ENCODE data around the gene SUV39H2.
A peak's percentile ranks its signal among the peaks of the same experiment; 100 is the strongest.
"Not testable (repeated sequence)": the region's sequence is repeated elsewhere in the genome, so short reads cannot be mapped to it uniquely, and the experiment has no call there.

The SUV39H2 gene

GRCh38 chr10:14858338-14858960 lies 20.2 kb upstream of the SUV39H2 start:
- Mint-ChIP-seq H3K27ac (peak overlapping the region; percentile 67), H3K9me3 (no peaks in the 10 kb centered on the region), H3K4me1 (ENCODE audit: low read depth) (no peaks in the 10 kb centered on the region), H3K36me3 (ENCODE audit: low read depth) (peaks cover 84% of the 10 kb centered on the region), H3K27me3 (no peaks in the 10 kb centered on the region), H3K4me3 (no peak overlapping the region)
- DNase-seq = no peak

GRCh38 chr10:14859043-14859442 lies 19.6 kb upstream of the SUV39H2 start:
- H3K36me3 Mint-ChIP-seq (ENCODE audit: low read depth) = peaks cover 84% of the 10 kb centered on the region

GRCh38 chr10:14859775-14860174 lies 18.9 kb upstream of the SUV39H2 start:
- H3K9me3 Mint-ChIP-seq = no peaks in the 10 kb centered on the region
- no peaks in the 10 kb centered on the region for H3K4me1 Mint-ChIP-seq (ENCODE audit: low read depth)
- no peak overlapping the region for H3K27ac Mint-ChIP-seq
- H3K27me3 Mint-ChIP-seq = no peaks in the 10 kb centered on the region
- no peak overlapping the region for H3K4me3 Mint-ChIP-seq
- H3K36me3 Mint-ChIP-seq (ENCODE audit: low read depth) = peaks cover 83% of the 10 kb centered on the region
- no peak for DNase-seq

More at GRCh38 chr10:14859043-14859442, 19.6 kb upstream of the SUV39H2 start:
- H3K9me3 Mint-ChIP-seq = no peaks in the 10 kb centered on the region
- no peak for DNase-seq
- H3K4me3 Mint-ChIP-seq = no peak overlapping the region
- H3K4me1 Mint-ChIP-seq (ENCODE audit: low read depth) = no peaks in the 10 kb centered on the region
- no peaks in the 10 kb centered on the region for H3K27me3 Mint-ChIP-seq
- H3K27ac Mint-ChIP-seq = peak overlapping the region; percentile 67

- no peak for DNase-seq
- Mint-ChIP-seq H3K4me1 (ENCODE audit: low read depth) (no peaks in the 10 kb centered on the region), H3K36me3 (ENCODE audit: low read depth) (peaks cover 81% of the 10 kb centered on the region), H3K9me3 (no peaks in the 10 kb centered on the region), H3K27me3 (no peaks in the 10 kb centered on the region), H3K4me3 (no peak overlapping the region), H3K27ac (peak overlapping the region; percentile 42)
Observed at GRCh38 chr10:14860791-14861190, 17.9 kb upstream of the SUV39H2 start.

- H3K27ac Mint-ChIP-seq; H3K27me3 Mint-ChIP-seq; DNase-seq; H3K9me3 Mint-ChIP-seq; H3K4me3 Mint-ChIP-seq; H3K4me1 Mint-ChIP-seq (ENCODE audit: low read depth): not testable (repeated sequence)
- peaks cover 81% of the 10 kb centered on the region for H3K36me3 Mint-ChIP-seq (ENCODE audit: low read depth)
Observed at GRCh38 chr10:14864466-14864865, 14.2 kb upstream of the SUV39H2 start.

GRCh38 chr10:14864871-14865270 lies 13.8 kb upstream of the SUV39H2 start:
- H3K9me3 Mint-ChIP-seq; H3K27ac Mint-ChIP-seq; H3K4me1 Mint-ChIP-seq (ENCODE audit: low read depth); H3K27me3 Mint-ChIP-seq; DNase-seq; H3K4me3 Mint-ChIP-seq: not testable (repeated sequence)
- H3K36me3 Mint-ChIP-seq (ENCODE audit: low read depth) = peaks cover 81% of the 10 kb centered on the region

- H3K36me3 Mint-ChIP-seq (ENCODE audit: low read depth) = peaks cover 69% of the 10 kb centered on the region
- peaks cover 24% of the 10 kb centered on the region for H3K4me1 Mint-ChIP-seq (ENCODE audit: low read depth)
- no peaks in the 10 kb centered on the region for H3K27me3 Mint-ChIP-seq
- no peaks in the 10 kb centered on the region for H3K9me3 Mint-ChIP-seq
- no peak overlapping the region for H3K4me3 Mint-ChIP-seq
- DNase-seq = no peak
- no peak overlapping the region for H3K27ac Mint-ChIP-seq
Observed at GRCh38 chr10:14873090-14873760, 5.4 kb upstream of the SUV39H2 start.

GRCh38 chr10:14875941-14876340 lies 2.7 kb upstream of the SUV39H2 start:
- no peak overlapping the region for H3K4me3 Mint-ChIP-seq
- H3K36me3 Mint-ChIP-seq (ENCODE audit: low read depth) = peaks cover 61% of the 10 kb centered on the region

GRCh38 chr10:14876764-14877163 lies 1.9 kb upstream of the SUV39H2 start:
- Mint-ChIP-seq H3K9me3 (no peaks in the 10 kb centered on the region), H3K36me3 (ENCODE audit: low read depth) (peaks cover 60% of the 10 kb centered on the region), H3K27ac (no peak overlapping the region), H3K27me3 (no peaks in the 10 kb centered on the region), H3K4me3 (peak overlapping the region; percentile 96), H3K4me1 (ENCODE audit: low read depth) (peaks cover 43% of the 10 kb centered on the region)
- no peak for DNase-seq

More at GRCh38 chr10:14875941-14876340, 2.7 kb upstream of the SUV39H2 start:
- H3K27me3 Mint-ChIP-seq = no peaks in the 10 kb centered on the region
- H3K9me3 Mint-ChIP-seq = no peaks in the 10 kb centered on the region
- DNase-seq = no peak
- peaks cover 36% of the 10 kb centered on the region for H3K4me1 Mint-ChIP-seq (ENCODE audit: low read depth)
- H3K27ac Mint-ChIP-seq = no peak overlapping the region

- H3K27me3 Mint-ChIP-seq = no peaks in the 10 kb centered on the region
- peak; percentile 69 for DNase-seq
- H3K4me1 Mint-ChIP-seq (ENCODE audit: low read depth) = peaks cover 45% of the 10 kb centered on the region
- H3K36me3 Mint-ChIP-seq (ENCODE audit: low read depth) = peaks cover 55% of the 10 kb centered on the region
- H3K4me3 Mint-ChIP-seq = peak overlapping the region; percentile 93
- peak overlapping the region; percentile 92 for H3K27ac Mint-ChIP-seq
- no peaks in the 10 kb centered on the region for H3K9me3 Mint-ChIP-seq
Observed at GRCh38 chr10:14879124-14879927, 660 bp downstream of the SUV39H2 start.

GRCh38 chr10:14879928-14880193 lies 1.2 kb downstream of the SUV39H2 start:
- Mint-ChIP-seq H3K27ac (peak overlapping the region; percentile 92), H3K4me1 (ENCODE audit: low read depth) (peaks cover 45% of the 10 kb centered on the region), H3K27me3 (no peaks in the 10 kb centered on the region), H3K4me3 (peak overlapping the region; percentile 93), H3K36me3 (ENCODE audit: low read depth) (peaks cover 55% of the 10 kb centered on the region), H3K9me3 (no peaks in the 10 kb centered on the region)
- no peak for DNase-seq

GRCh38 chr10:14880229-14880628 lies 1.6 kb downstream of the SUV39H2 start:
- no peaks in the 10 kb centered on the region for H3K27me3 Mint-ChIP-seq
- peak overlapping the region; percentile 93 for H3K4me3 Mint-ChIP-seq
- peaks cover 45% of the 10 kb centered on the region for H3K4me1 Mint-ChIP-seq (ENCODE audit: low read depth)
- H3K27ac Mint-ChIP-seq = peak overlapping the region; percentile 92
- DNase-seq = no peak
- peaks cover 53% of the 10 kb centered on the region for H3K36me3 Mint-ChIP-seq (ENCODE audit: low read depth)
- no peaks in the 10 kb centered on the region for H3K9me3 Mint-ChIP-seq

- DNase-seq = no peak
- Mint-ChIP-seq H3K36me3 (ENCODE audit: low read depth) (peaks cover 38% of the 10 kb centered on the region), H3K4me3 (no peak overlapping the region), H3K27ac (no peak overlapping the region), H3K4me1 (ENCODE audit: low read depth) (peaks cover 29% of the 10 kb centered on the region), H3K27me3 (no peaks in the 10 kb centered on the region), H3K9me3 (no peaks in the 10 kb centered on the region)
Observed at GRCh38 chr10:14884082-14884481, 5.4 kb downstream of the SUV39H2 start.

- no peak overlapping the region for H3K4me3 Mint-ChIP-seq
- no peaks in the 10 kb centered on the region for H3K9me3 Mint-ChIP-seq
- peaks cover 8% of the 10 kb centered on the region for H3K4me1 Mint-ChIP-seq (ENCODE audit: low read depth)
- DNase-seq = no peak
- peaks cover 28% of the 10 kb centered on the region for H3K36me3 Mint-ChIP-seq (ENCODE audit: low read depth)
- no peak overlapping the region for H3K27ac Mint-ChIP-seq
- no peaks in the 10 kb centered on the region for H3K27me3 Mint-ChIP-seq
Observed at GRCh38 chr10:14889318-14889717, 10.7 kb downstream of the SUV39H2 start.

- DNase-seq = no peak
- Mint-ChIP-seq H3K9me3 (no peaks in the 10 kb centered on the region), H3K4me1 (ENCODE audit: low read depth) (peaks cover 8% of the 10 kb centered on the region), H3K36me3 (ENCODE audit: low read depth) (peaks cover 39% of the 10 kb centered on the region), H3K27ac (no peak overlapping the region), H3K27me3 (no peaks in the 10 kb centered on the region), H3K4me3 (no peak overlapping the region)
Observed at GRCh38 chr10:14891151-14891550, 12.5 kb downstream of the SUV39H2 start.

All from activated T-cell treated with anti-CD3 and anti-CD28 coated beads, Interleukin-2, amount 50 U/mL, for 24 hours (primary cell).